Activated CD4-positive, alpha-beta T cell treated with anti-CD3 and anti-CD28 coated beads for 48 hours (primary cell): ENCODE data around the gene DAZ4.
"Not testable (repeated sequence)": the region's sequence is repeated elsewhere in the genome, so short reads cannot be mapped to it uniquely, and the experiment has no call there.

ENCODE experiments used
- DNase-seq: peaks from one replicate; pipeline ENCODE4 v3.0.0-alpha.2; 2020

Gene DAZ4

GRCh38 chrY:24833619-24834018 lies at the start of gene DAZ4:
DAZ4 (plus strand) TSS chrY:24833919; CDS start chrY:24834127, 208 bp downstream.
- not testable (repeated sequence) for DNase-seq

GRCh38 chrY:24813293-24813692 lies 20.4 kb upstream of the DAZ4 start, which contains the start of gene DAZ3:
DAZ3 (minus strand) TSS chrY:24813393; CDS start chrY:24813185, 208 bp downstream.
- DNase-seq, result not testable (repeated sequence)

- DNase-seq, result not testable (repeated sequence)
Measured at GRCh38 chrY:24821836-24822235, 11.9 kb upstream of the DAZ4 start.

GRCh38 chrY:24824184-24824879 lies 9.4 kb upstream of the DAZ4 start:
- not testable (repeated sequence) for DNase-seq

- DNase-seq, result not testable (repeated sequence)
Measured at GRCh38 chrY:24825069-24825468, 8.7 kb upstream of the DAZ4 start.
